ENCODE measurements around the gene MAP7D1.

DNA sequence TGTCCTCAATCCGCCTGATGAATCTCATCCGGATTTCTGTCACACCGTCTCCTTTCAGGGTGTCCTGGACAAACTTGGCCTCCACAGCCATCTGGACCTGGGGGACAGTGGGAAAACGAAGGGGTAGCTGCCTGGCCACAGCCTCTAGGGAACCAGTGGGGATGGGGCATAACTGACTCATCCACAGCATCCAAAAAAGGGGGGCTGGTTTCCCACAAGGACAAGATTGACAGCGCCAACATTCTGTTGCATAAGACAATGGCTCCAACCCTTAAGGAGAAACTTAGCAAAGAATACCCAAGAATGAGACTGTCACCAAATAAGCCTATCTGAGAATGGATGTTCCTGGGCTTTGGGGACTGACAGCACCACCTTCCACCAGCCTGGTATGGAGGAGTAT lies 18.7 kb upstream of the MAP7D1 start:
- TF ChIP-seq, protein P1, sequence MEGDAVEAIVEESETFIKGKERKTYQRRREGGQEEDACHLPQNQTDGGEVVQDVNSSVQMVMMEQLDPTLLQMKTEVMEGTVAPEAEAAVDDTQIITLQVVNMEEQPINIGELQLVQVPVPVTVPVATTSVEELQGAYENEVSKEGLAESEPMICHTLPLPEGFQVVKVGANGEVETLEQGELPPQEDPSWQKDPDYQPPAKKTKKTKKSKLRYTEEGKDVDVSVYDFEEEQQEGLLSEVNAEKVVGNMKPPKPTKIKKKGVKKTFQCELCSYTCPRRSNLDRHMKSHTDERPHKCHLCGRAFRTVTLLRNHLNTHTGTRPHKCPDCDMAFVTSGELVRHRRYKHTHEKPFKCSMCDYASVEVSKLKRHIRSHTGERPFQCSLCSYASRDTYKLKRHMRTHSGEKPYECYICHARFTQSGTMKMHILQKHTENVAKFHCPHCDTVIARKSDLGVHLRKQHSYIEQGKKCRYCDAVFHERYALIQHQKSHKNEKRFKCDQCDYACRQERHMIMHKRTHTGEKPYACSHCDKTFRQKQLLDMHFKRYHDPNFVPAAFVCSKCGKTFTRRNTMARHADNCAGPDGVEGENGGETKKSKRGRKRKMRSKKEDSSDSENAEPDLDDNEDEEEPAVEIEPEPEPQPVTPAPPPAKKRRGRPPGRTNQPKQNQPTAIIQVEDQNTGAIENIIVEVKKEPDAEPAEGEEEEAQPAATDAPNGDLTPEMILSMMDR (IDR thresholded peaks at IDR 0.05; ENCODE audit: poor library complexity): no peak
- TF ChIP-seq EZH2 (IDR thresholded peaks at IDR 0.05; ENCODE audit: borderline replicate concordance): no peak

All from hepatocyte (in vitro differentiated cells).